Smooth muscle cell of the brain vasculature (primary cell): ENCODE data around the gene NEGR1.

Experiments used
- DNase-seq: peaks from one replicate; pipeline ENCODE4 v3.0.0-alpha.2; 2012; ENCODE audit warnings: low read depth, low spot score

Gene NEGR1

GRCh38 chr1:72023063-72023930 lies 259.0 kb downstream of the NEGR1 start:
- DNase-seq: no peak

DNA sequence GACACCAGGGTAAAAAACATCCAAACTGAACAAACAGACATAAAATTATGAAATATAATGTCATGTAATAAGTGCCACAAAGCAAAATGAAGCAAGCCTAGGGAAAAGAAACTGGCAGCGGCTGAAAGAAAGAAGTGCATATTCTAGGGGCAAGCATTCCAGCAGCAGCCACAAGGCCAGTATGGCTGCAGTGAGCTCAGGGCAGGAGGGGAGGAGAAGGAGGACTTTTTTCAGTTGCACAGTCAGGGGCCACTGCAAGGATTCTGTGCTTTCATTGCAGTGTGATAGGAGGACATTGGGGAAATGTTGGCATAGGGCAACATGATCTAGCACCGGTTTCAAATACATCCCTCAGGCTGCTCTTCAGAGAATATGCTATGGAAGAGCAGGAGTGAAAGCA lies 263.8 kb downstream of the NEGR1 start:
- DNase-seq: no peak

GRCh38 chr1:72015006-72015405 lies 267.3 kb downstream of the NEGR1 start:
- DNase-seq: no peak

DNA sequence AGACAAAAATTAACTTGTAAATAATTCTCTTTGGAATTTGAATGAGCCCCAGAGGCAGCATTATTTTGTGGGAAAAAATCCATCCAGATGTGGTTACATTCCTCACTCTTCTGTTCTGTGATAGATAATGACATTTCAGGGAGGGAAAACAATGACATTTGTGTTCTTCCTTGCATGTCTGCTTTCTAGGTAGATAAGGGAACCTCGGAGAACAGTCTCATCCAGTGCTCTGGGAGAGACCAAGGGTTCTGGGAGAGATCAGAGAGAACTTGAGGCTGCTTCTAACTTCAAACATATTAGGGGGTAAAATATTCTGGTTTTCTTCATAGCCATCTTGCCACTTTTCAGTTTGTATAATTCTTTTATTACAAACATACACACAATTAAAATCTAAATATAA lies 269.2 kb downstream of the NEGR1 start:
- DNase-seq: no peak

DNA sequence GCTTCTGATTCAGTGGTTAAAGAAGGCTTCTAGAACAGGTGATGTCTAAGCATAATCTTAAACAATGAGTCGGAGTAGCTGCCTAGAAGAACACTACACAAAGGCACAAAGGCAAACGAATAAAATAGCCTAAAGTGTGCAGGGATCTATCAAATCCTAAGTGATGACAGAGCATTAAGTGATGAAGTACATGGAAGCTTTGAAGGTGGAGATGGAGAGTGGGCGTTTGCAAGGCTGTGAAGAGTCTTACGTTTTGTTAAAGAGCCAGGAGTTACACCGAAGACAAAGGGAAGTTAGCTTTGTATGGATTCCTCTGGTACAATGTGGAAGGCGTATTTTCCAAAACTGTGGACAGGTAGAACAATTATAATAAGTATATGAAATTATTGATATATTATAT lies 270.6 kb downstream of the NEGR1 start:
- no peak for DNase-seq

DNA sequence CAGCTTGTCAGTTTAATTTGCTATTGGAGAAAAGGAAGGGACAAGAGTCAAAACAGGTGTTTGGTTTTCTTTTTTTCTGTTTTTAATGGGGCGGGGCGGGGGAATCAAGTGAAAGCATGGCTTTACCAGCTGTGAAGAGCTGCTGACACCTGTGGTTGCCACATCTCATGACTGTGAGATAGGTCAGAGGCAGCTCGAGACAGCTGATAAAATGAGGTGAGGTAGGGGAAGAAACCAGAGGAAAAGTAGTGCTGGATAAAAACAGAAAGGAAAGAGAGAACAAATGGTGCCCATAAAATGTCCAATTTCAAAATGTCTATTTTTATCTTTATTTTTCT lies 272.3 kb downstream of the NEGR1 start:
- no peak for DNase-seq

- DNase-seq: no peak
Observed at GRCh38 chr1:72009173-72010093, 272.9 kb downstream of the NEGR1 start.

DNA sequence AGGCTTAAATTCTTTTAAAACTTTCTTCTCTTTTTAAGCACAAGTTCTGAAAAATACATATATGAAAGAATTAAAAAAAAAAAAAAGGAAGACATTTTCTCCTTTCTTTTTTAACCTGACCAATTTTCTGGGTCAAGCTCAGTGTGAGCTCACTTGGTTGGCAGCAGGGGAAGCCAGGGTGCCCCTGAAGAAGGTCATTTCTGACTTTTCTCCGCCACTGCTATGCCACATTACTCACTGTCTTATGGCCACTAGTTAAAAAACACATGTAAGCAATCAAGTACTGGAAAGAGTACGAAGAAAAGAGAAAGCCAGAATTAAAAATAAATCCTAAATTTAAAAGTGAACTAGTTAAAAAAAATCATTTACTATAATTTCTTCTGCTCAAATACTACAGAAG lies 275.0 kb downstream of the NEGR1 start:
- no peak for DNase-seq

DNA sequence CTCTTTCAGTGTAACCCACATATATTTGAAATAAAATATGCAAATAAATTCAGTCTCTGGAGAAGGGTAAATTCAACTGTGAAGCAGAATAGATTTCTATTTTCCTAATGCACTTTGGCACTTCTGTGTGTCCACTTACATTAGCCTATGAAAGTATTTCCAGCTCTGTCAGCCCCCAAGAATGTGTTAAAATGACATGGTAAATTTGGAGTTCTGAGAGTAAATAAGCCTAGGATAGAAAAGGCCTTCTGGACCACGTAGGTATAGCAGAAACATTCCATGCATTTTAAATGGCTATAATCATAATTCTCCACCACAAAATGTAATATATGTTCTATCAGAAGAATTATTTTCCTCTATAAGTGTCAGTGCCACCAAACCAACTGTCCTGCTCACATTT lies 276.2 kb downstream of the NEGR1 start:
- DNase-seq: no peak

DNA sequence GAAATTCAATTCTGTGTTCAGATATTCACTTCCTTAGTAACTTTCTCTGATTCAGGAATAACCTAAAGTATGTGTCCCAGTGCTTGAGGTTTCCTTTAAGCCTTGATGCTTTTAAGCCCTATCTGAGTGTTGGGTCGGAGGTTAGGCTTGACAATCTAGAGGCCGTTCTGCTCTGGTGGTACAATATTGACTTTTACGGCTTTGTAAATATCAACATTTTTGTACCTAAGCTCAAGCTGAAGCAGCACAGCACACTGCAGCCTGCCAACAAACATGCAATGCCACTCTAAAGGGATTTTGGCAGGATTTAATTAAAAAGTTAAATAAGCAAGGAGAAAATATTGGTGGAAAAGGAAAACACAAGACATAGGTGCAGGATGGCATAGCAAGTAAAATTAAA lies 279.2 kb downstream of the NEGR1 start:
- no peak for DNase-seq

DNA sequence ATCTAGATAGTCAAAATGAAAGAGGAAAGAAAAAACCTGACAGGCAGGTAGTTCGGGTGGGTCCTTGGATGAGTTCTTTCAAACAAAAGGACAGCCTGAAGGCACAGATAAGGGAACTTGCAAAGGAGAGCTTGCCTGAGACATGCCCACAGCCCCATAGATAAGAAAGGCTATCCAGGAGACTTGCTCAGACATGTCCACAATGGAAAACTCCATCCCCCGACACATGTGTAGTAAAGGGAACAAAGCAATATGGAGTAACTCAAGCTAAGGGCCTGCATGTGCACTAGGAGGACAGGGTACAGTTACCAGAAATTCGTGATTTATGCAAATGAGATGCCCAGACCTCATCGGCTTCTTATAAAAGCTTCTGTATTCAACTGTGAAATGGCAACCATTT lies 281.5 kb downstream of the NEGR1 start:
- DNase-seq: no peak

- DNase-seq: no peak
Observed at GRCh38 chr1:71994646-71995045, 287.7 kb downstream of the NEGR1 start.

DNA sequence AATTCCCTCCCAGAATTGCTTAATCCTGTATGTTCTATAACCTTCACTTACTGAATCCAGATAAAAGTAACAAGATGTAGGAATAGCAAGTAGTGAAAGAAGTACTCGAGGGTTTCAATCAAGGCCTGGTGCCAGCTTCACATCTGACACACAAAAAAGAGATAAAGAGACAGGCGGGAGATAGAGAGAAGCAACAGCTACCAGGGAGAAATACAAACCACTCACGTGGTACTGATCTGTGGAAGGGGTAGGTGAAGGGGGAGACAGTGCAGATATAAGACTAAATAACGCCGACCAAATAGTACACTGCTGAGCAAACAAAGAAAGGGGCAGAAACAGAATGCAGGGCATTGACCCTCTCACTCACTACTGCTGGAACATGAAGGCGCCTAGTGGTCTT lies 295.2 kb downstream of the NEGR1 start:
- DNase-seq: no peak

DNA sequence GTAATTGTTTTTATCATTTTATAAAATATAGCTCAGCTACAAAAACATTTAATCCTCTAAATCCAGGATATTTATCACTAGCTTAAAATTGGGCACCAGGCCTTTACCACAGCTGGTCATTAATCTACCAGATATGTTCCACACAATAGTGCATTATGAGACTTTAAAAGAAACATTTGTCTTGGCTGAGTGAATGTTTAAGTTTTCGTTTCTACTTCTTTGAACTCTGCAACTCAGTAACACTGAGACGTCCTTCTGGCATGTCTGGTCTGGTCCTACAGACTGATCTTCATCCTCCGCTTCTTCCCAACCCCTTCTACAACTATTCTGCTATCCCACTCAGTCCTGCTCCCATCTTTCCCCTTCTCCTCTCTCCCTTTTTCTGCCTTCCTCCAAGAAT lies 296.2 kb downstream of the NEGR1 start:
- no peak for DNase-seq

GRCh38 chr1:71980556-71980955 lies 301.8 kb downstream of the NEGR1 start:
- no peak for DNase-seq

DNA sequence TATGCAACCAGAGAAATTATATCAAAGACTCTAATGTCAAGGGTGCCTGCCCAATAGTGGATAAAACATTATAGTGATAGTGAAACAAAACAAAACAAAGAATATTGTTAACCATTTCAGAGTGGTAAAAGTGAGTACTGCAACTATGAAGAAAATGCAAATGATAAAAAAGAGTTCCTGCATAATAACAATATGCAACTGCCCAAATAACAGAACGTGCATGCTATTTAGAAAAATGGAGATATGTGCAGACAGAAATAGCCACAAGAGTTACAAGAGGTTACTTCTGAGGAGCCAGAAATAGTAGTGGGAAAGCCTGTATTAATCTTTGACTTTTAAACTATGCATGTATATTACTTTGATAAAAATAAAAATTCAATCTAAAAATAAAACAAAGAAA lies 302.5 kb downstream of the NEGR1 start:
- DNase-seq: no peak

DNA sequence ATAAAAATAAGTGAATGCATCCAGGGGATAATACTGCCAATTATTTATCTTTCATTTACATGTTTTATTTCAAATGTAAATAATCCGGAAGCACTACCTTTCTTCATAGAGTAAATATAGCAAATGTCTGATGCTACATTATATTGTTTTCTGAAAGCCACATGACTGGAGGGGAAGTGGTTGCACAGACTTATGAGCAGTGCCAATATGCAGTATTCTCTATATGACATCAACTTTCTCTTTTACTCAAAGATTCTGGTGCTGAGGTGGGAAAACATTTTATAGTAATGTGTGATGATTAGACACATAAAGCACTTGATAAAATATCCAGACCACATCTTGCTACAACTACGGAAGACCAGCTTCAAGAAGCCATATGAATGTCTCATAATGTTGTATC lies 314.7 kb downstream of the NEGR1 start:
- DNase-seq: no peak

- DNase-seq: no peak
Observed at GRCh38 chr1:71964188-71964587, 318.2 kb downstream of the NEGR1 start.

DNA sequence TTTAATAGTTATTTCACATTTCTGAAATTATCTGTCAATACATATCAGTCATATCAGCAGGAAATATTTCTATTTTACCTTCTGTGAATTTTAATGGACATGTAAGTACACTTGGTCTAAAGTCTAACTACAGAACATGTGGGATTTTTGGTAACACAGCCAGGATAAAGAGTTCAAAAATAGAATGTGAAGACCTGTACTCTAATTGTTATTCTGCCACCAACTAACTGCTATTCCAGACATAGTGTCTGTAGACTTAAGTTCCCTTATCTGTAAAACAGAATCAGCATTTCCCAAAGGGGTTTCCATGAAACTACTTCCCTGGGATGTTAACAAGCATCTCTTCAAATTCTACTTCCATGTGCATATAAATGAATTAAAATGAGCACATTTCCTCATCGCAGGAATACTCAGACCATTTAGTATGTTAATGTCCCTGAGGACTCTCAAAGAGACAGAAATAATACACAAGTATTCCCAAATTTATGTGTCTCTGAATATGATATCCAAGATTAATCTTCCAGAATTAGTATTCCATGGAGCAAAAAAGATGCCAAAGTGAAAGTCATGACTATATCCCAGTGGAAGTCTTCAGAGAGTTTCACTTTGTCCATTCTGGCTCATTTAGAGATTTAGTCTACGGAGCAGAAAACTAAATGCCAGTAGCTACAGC lies 325.6 kb downstream of the NEGR1 start:
- DNase-seq: no peak

- DNase-seq: no peak
Observed at GRCh38 chr1:71950579-71950978, 331.8 kb downstream of the NEGR1 start.

DNA sequence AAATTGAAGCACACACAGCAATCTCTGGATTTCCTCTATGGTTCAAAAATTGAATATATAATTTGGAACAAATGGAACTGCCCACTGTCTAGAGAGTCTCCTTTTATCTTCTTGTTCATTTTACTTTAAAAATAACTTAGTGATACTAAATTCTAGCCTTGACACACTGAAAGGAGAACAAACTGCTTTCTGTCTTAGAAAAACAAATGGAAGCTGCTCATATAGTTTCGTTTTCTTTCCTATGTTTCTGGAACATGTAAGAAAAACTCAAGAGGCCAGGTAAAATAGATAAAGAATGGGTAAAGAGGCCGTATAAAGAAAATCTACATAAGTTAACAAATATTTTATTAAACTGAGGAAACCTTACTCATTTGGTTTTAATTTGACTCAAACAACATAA lies 332.7 kb downstream of the NEGR1 start:
- no peak for DNase-seq

DNA sequence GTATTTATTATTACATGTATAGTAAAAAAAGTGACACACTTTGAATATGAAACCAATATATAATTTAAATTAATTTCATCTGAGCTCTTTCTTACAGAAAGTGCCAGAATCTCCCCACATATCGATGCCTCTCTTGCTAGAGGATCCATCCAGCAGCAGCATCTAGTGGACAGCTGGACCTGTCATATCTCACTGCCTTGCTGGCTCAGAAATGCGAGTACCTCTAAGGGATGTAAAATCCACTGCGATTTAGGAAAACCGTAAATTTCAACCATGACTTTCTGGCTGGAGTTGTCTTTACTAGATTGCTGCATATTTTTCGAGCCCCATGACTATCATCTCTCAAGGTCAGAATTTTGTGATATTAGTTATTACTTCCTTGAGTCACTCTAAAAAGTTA lies 333.8 kb downstream of the NEGR1 start:
- no peak for DNase-seq
